ENCODE data around the gene DENND6B. TPM values are rescaled to one million over a fixed set of nuclear protein-coding genes. Genes with fewer than 3 reads are reported as not detected.
"Not testable (repeated sequence)": the region's sequence is repeated elsewhere in the genome, so short reads cannot be mapped to it uniquely, and the experiment has no call there.

DENND6B gene
- total RNA-seq, 6 experiments from 2014 or later: 0.98 to 4.1 (median 1.9) TPM

GRCh38 chr22:50339945-50340879, 13.4 kb upstream of the DENND6B start:
- Histone ChIP-seq H3K36me3 (no peaks in the 10 kb centered on the region), H3K4me1 (peaks cover 0 to 6% (median 2%) of the 10 kb centered on the region in 4 donors), H3K4me3 (no peak overlapping the region), H3K27me3 (no peaks in the 10 kb centered on the region), H3K9me3 (no peaks in the 10 kb centered on the region), H3K27ac (no peak overlapping the region)
- ATAC-seq: no peak
- TF ChIP-seq POLR2A (IDR thresholded peaks at IDR 0.05) (no peak), CTCF (IDR thresholded peaks at IDR 0.05) (no peak)
- intact Hi-C loops (cut with DNase I): loop anchor here (5.0 kb wide), 2 partner anchors 73 to 88 kb away; partner anchors contain the start of gene HDAC10 (in 1 of the 2)
- 52% methylated on average over 12 of the region's 12 CpGs for WGBS (ENCODE audit: insufficient coverage, low coverage, low lambda C conversion rate, missing lambda C conversion rate)
- DNase-seq: no peak

- Histone ChIP-seq H3K36me3 (no peaks in the 10 kb centered on the region), H3K9me3 (no peaks in the 10 kb centered on the region), H3K4me1 (peaks cover 0 to 6% (median 2%) of the 10 kb centered on the region in 4 donors), H3K27ac (no peak overlapping the region), H3K27me3 (no peaks in the 10 kb centered on the region), H3K4me3 (no peak overlapping the region)
- no peak for DNase-seq
- TF ChIP-seq CTCF (IDR thresholded peaks at IDR 0.05): no peak
- no peak for TF ChIP-seq POLR2A (IDR thresholded peaks at IDR 0.05)
- intact Hi-C loops (cut with DNase I): no loop called here
- WGBS (ENCODE audit: insufficient coverage, low coverage, low lambda C conversion rate, missing lambda C conversion rate): 91% methylated on average over 4 of the region's 4 CpGs
- no peak for ATAC-seq
Measured at GRCh38 chr22:50338860-50339462, 12.1 kb upstream of the DENND6B start.

- ATAC-seq (no peak), DNase-seq (no peak)
- 89% methylated on average over 5 of the region's 5 CpGs for WGBS (ENCODE audit: insufficient coverage, low coverage, low lambda C conversion rate, missing lambda C conversion rate)
- H3K27me3 ChIP-seq: no peaks in the 10 kb centered on the region
- H3K4me1 ChIP-seq: peaks cover 0 to 6% (median 2%) of the 10 kb centered on the region in 4 donors
- no peaks in the 10 kb centered on the region for H3K9me3 ChIP-seq
- TF ChIP-seq POLR2A (IDR thresholded peaks at IDR 0.05): no peak
- no peak for TF ChIP-seq CTCF (IDR thresholded peaks at IDR 0.05)
- no peaks in the 10 kb centered on the region for H3K36me3 ChIP-seq
- no peak overlapping the region for H3K27ac ChIP-seq
- no peak overlapping the region for H3K4me3 ChIP-seq
- intact Hi-C loops (cut with DNase I): no loop called here
Measured at GRCh38 chr22:50338042-50338573, 11.3 kb upstream of the DENND6B start.

GRCh38 chr22:50337262-50338041, 10.6 kb upstream of the DENND6B start:
- intact Hi-C loops (cut with DNase I): no loop called here

GRCh38 chr22:50334433-50334832, 7.6 kb upstream of the DENND6B start:
- intact Hi-C loops (cut with DNase I); H3K9me3 ChIP-seq; H3K4me1 ChIP-seq; H3K36me3 ChIP-seq; ATAC-seq; H3K27me3 ChIP-seq; H3K27ac ChIP-seq; DNase-seq; H3K4me3 ChIP-seq: not testable (repeated sequence)
- WGBS (ENCODE audit: insufficient coverage, low coverage, low lambda C conversion rate, missing lambda C conversion rate): 73% methylated on average over 5 of the region's 5 CpGs

More at GRCh38 chr22:50337262-50338041, 10.6 kb upstream of the DENND6B start:
- Histone ChIP-seq H3K27ac (no peak overlapping the region), H3K36me3 (no peaks in the 10 kb centered on the region), H3K4me1 (peaks cover 0 to 5% (median 2%) of the 10 kb centered on the region in 4 donors), H3K4me3 (no peak overlapping the region), H3K9me3 (no peaks in the 10 kb centered on the region), H3K27me3 (no peaks in the 10 kb centered on the region)
- TF ChIP-seq POLR2A (IDR thresholded peaks at IDR 0.05): no peak
- no peak for TF ChIP-seq CTCF (IDR thresholded peaks at IDR 0.05)
- no peak for DNase-seq
- ATAC-seq: no peak
- 91% methylated on average over 13 of the region's 13 CpGs for WGBS (ENCODE audit: insufficient coverage, low coverage, low lambda C conversion rate, missing lambda C conversion rate)
